ENCODE results near the gene MTA3.

MTA3 gene

DNA sequence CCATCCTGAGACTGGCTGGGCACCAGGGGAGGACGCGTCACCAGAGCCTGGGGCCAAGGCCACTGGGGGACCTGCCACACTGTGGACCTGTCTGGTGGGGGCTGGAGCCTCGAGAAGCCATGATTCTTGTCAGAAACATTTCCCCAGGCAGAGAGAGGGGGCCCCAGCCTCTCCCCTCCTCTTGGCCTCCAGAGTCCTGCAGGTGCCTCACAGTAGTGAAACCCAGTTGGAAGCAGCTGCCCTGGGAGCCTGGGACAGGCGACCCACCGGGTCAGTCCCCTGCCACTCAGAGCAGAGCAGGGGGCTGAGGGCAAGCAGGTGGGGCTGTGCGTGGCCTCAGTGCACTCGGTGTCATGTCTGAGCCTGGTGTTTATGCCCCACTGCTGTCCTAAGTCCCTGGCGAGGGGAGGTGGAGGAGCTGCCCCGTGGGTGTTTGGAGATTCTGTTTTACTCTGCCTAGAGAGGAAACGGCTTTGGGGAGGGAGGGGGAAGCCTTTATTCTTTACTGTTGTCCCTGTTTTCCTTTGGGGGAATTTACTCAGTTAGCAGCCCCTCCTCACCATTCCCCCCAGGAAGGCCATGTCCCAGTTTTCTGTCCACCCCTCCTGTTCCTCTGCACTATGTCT, 187.8 kb downstream of the MTA3 start:
- no peak overlapping the region for H3K4me3 ChIP-seq (ENCODE audit: insufficient read depth, low read depth, low read length)
- H3K27ac ChIP-seq (ENCODE audit: insufficient read depth, low read depth, low read length, poor library complexity, severe bottlenecking) = no peak overlapping the region
- 85% methylated on average over 10 of the region's 10 CpGs for WGBS, 2 experiments
- H3K36me3 ChIP-seq (ENCODE audit: control insufficient read depth, insufficient read depth, low read length) = no peaks in the 10 kb centered on the region
- H3K27me3 ChIP-seq (ENCODE audit: control insufficient read depth, insufficient read depth, low read length, poor library complexity, severe bottlenecking) = no peaks in the 10 kb centered on the region
- no peaks in the 10 kb centered on the region for H3K4me1 ChIP-seq (ENCODE audit: control insufficient read depth, insufficient read depth, low read length)
- no peaks in the 10 kb centered on the region for H3K9me3 ChIP-seq (ENCODE audit: control insufficient read depth, low read length)

DNA sequence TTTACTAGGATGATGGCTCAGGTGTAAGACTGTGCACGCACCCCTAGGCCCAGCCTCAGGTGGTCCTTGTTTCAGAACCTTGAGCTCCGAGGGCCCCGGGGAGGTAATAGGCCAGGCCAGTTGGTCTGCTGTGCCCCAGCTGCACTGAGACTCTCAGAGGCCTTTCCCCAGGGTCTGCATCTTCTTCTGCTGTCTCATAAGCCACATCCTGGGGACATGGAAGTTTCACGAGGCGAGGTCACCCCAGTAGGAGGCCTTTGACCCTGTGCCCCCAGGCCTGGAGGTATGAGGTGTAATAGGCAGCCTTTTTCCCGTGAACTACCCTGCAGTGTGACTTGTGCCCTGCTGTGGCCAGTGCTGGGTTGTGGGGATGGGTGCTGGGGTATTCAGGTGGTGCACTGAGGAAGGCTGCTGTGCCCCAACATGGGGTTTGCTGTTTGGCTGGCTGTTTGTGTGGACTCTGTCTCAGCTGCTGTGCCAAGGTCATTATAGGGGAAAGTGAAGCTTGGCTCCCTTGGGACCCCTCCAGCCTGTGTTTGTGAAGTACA, 188.6 kb downstream of the MTA3 start:
- 92 to 94% methylated on average over 6 of the region's 6 CpGs for WGBS, 2 experiments
- no peaks in the 10 kb centered on the region for H3K9me3 ChIP-seq (ENCODE audit: control insufficient read depth, low read length)
- H3K4me3 ChIP-seq (ENCODE audit: insufficient read depth, low read depth, low read length) = no peak overlapping the region
- no peak overlapping the region for H3K27ac ChIP-seq (ENCODE audit: insufficient read depth, low read depth, low read length, poor library complexity, severe bottlenecking)
- H3K36me3 ChIP-seq (ENCODE audit: control insufficient read depth, insufficient read depth, low read length) = no peaks in the 10 kb centered on the region
- no peaks in the 10 kb centered on the region for H3K27me3 ChIP-seq (ENCODE audit: control insufficient read depth, insufficient read depth, low read length, poor library complexity, severe bottlenecking)
- no peaks in the 10 kb centered on the region for H3K4me1 ChIP-seq (ENCODE audit: control insufficient read depth, insufficient read depth, low read length)

DNA sequence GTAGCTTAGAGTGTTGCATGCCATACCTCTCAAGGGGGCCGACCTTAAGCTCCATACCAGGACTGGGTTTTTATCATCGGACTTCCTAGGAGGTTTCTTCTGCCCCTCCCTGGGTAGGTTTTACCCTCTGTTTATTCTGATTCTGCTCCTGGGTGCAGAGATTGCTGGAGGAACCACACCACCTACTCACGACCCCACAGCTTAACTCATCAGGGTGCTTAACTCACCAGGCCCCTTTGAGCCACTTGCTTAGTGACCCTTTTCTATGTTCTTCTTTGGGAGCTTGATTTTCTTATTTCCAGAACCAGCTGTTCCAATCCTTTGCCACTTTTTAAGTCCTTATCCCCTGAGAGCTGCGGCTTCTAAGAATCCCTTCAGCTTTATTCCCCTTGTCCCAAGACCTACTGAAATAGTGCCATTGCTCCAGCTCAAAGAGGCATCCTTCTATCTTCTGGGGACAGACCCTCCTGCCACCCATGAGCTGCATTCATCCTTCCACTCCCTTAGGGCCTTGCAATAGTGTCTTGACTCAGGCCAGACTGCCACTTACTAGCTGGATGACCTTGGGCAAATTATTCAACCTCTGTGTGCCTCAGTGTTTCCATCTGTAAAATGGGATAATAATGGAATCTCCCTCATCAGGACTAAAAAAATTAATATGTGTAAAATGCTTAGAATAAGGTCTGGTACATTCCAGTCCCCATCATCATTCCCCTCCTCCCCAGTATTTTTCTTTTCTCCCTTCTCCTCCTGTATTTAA, 189.7 kb downstream of the MTA3 start:
- 84 to 85% methylated on average over 4 of the region's 4 CpGs for WGBS, 2 experiments
- no peaks in the 10 kb centered on the region for H3K9me3 ChIP-seq (ENCODE audit: control insufficient read depth, low read length)
- H3K4me3 ChIP-seq (ENCODE audit: insufficient read depth, low read depth, low read length) = no peak overlapping the region
- H3K36me3 ChIP-seq (ENCODE audit: control insufficient read depth, insufficient read depth, low read length) = no peaks in the 10 kb centered on the region
- no peak overlapping the region for H3K27ac ChIP-seq (ENCODE audit: insufficient read depth, low read depth, low read length, poor library complexity, severe bottlenecking)
- no peaks in the 10 kb centered on the region for H3K4me1 ChIP-seq (ENCODE audit: control insufficient read depth, insufficient read depth, low read length)
- H3K27me3 ChIP-seq (ENCODE audit: control insufficient read depth, insufficient read depth, low read length, poor library complexity, severe bottlenecking) = no peaks in the 10 kb centered on the region

DNA sequence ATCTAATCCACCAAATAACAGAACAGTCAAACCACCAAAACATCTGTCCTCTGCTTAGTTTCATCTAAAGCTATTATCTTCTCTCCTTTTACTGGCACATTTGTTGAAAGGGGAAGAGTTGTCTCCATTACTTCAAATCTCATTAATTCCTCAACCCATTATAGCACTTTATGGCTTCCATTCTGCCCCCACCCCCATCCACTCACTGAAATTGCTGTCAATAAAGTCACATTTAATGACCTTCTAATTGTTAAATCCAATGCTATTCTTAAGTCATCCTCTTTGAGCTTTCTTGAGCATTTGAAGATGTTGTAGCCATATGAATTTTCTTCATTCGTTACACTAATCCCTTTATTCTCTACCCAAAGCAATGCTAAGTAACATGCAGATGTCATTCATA, 190.3 kb downstream of the MTA3 start:
- Histone ChIP-seq H3K27ac (ENCODE audit: insufficient read depth, low read depth, low read length, poor library complexity, severe bottlenecking) (no peak overlapping the region), H3K27me3 (ENCODE audit: control insufficient read depth, insufficient read depth, low read length, poor library complexity, severe bottlenecking) (no peaks in the 10 kb centered on the region), H3K4me3 (ENCODE audit: insufficient read depth, low read depth, low read length) (no peak overlapping the region), H3K4me1 (ENCODE audit: control insufficient read depth, insufficient read depth, low read length) (no peaks in the 10 kb centered on the region), H3K36me3 (ENCODE audit: control insufficient read depth, insufficient read depth, low read length) (no peaks in the 10 kb centered on the region), H3K9me3 (ENCODE audit: control insufficient read depth, low read length) (no peaks in the 10 kb centered on the region)
- WGBS, 2 experiments = 86 to 100% methylated on average over 1 of the region's 1 CpG

DNA sequence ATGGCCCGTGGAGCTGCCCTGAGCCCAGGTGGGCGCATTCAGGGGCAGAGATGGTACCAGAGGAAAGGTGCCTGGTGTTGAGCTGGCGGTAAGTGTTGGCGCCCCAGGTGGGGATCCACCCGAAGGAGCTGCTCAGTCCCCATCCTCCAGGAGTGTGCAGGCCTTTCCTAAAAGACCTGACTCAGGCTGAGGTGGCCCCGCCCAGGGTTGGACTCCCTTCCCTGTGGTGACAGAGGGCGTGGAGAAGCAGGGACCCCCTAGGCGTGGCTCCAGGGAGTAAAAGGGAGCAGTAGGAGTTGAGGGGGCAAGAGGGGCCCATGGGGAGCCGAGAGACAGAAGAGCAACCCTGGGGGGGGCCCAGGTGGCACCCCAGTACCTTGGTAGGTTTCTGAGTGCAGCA, 193.1 kb downstream of the MTA3 start:
- Histone ChIP-seq H3K36me3 (ENCODE audit: control insufficient read depth, insufficient read depth, low read length) (no peaks in the 10 kb centered on the region), H3K9me3 (ENCODE audit: control insufficient read depth, low read length) (no peaks in the 10 kb centered on the region), H3K4me1 (ENCODE audit: control insufficient read depth, insufficient read depth, low read length) (peaks cover 7% of the 10 kb centered on the region), H3K27me3 (ENCODE audit: control insufficient read depth, insufficient read depth, low read length, poor library complexity, severe bottlenecking) (no peaks in the 10 kb centered on the region), H3K27ac (ENCODE audit: insufficient read depth, low read depth, low read length, poor library complexity, severe bottlenecking) (no peak overlapping the region), H3K4me3 (ENCODE audit: insufficient read depth, low read depth, low read length) (no peak overlapping the region)
- WGBS, 2 experiments = 91 to 95% methylated on average over 9 of the region's 9 CpGs

DNA sequence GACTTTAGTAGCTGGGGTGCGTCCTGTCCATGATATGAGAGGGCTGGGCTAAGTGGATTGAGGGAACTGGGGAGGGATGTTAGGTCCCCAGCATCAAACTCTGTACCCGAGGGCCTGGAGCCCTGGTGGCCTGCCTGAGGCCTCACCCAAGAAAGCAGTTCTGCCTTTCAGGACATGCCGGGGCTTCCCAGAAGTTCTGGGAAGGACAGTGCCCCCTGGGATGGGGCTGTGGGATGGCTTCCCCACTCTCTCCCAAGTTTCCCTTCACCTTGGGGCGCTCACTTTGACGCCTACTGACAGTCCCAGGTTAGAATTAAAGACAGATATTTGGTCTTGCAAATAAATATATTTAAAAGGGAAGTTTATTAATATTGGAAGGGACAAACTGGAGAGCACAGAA, 193.7 kb downstream of the MTA3 start:
- 92 to 94% methylated on average over 5 of the region's 5 CpGs for WGBS, 2 experiments
- Histone ChIP-seq H3K4me1 (ENCODE audit: control insufficient read depth, insufficient read depth, low read length) (peaks cover 7% of the 10 kb centered on the region), H3K4me3 (ENCODE audit: insufficient read depth, low read depth, low read length) (no peak overlapping the region)

DNA sequence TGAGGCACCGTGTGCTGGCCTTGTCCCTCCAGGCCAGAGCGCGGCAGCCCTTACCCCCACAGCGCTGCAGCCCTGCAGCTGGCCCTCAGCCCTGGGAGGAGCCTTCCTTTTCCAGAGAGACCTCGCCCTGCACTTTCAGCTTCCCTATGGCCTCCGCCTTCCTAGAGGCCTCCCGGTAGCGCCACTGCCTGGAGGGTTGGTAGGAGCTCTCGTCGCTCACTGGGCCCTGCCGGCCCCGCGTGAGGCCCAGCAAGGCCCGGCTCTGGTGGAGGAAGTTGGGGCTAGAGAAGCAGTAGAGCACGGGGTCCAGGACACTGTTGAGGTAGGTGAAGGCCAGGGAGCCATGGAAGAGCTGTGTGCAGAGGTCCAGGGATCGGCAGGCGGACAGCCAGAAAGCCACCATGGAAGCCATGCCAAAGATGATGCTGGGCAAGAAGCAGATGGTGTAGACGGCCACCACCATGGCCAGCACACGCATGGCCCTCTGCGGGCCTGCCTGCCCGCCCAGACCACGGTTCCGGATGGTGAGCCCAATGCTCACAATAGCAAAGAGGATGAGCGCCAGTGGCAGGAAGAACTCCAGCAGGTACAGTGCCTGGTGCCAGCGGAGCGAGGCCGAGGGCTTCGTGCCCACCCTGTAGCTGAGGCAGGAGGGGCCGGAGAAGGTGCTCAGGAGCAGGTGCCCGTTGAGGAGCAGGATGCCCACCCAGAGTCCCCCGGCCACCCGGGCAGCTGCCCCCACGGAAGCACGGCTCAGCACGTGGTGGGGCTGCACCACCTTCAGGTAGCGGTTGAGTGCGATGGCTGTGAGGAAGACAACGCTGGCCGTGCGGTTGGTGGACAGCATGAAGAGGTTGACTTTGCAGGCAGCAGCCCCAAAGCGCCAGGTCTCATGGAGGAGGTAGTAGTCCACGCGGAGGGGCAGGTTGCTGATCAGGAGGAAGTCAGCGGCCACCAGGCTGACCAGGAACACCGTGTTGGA, 194.7 kb downstream of the MTA3 start:
- 96 to 97% methylated on average over 45 of the region's 45 CpGs for WGBS, 2 experiments
- no peaks in the 10 kb centered on the region for H3K36me3 ChIP-seq (ENCODE audit: control insufficient read depth, insufficient read depth, low read length)
- no peaks in the 10 kb centered on the region for H3K27me3 ChIP-seq (ENCODE audit: control insufficient read depth, insufficient read depth, low read length, poor library complexity, severe bottlenecking)
- no peaks in the 10 kb centered on the region for H3K9me3 ChIP-seq (ENCODE audit: control insufficient read depth, low read length)
- H3K4me3 ChIP-seq (ENCODE audit: insufficient read depth, low read depth, low read length) = no peak overlapping the region
- no peak overlapping the region for H3K27ac ChIP-seq (ENCODE audit: insufficient read depth, low read depth, low read length, poor library complexity, severe bottlenecking)
- H3K4me1 ChIP-seq (ENCODE audit: control insufficient read depth, insufficient read depth, low read length) = peaks cover 7% of the 10 kb centered on the region

More for the DNA sequence above, 193.7 kb downstream of the MTA3 start:
- no peaks in the 10 kb centered on the region for H3K9me3 ChIP-seq (ENCODE audit: control insufficient read depth, low read length)
- no peaks in the 10 kb centered on the region for H3K27me3 ChIP-seq (ENCODE audit: control insufficient read depth, insufficient read depth, low read length, poor library complexity, severe bottlenecking)
- no peak overlapping the region for H3K27ac ChIP-seq (ENCODE audit: insufficient read depth, low read depth, low read length, poor library complexity, severe bottlenecking)
- no peaks in the 10 kb centered on the region for H3K36me3 ChIP-seq (ENCODE audit: control insufficient read depth, insufficient read depth, low read length)

DNA sequence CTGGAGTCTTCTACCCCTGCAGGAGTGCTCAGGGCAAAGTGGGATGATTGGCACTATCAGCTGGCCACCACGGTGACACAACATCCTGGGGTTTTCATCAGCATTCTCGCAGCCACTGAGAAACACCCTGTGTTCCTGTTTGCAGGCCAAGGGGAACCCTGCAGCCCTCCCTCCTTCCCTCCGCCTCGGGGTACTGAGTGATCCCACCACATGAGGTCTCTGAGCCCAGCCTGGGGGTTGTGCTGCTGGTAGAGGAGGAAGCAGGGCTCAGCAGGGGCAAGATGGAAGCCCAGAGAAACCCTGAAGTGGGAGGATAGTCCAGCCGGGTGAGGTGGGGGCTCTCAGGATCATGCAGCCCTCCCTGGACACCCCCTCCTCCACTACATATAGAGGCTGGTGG, 195.7 kb downstream of the MTA3 start, which contains the start of gene OXER1:
Gene OXER1 (minus strand): TSS at position 40 of the 400 bp plus-strand sequence. CDS start 73 bp downstream, outside the sequence.
- Histone ChIP-seq H3K9me3 (ENCODE audit: control insufficient read depth, low read length) (no peaks in the 10 kb centered on the region), H3K4me1 (ENCODE audit: control insufficient read depth, insufficient read depth, low read length) (peaks cover 7% of the 10 kb centered on the region), H3K4me3 (ENCODE audit: insufficient read depth, low read depth, low read length) (no peak within 1 kb of the TSS), H3K27me3 (ENCODE audit: control insufficient read depth, insufficient read depth, low read length, poor library complexity, severe bottlenecking) (no peaks in the 10 kb centered on the region), H3K36me3 (ENCODE audit: control insufficient read depth, insufficient read depth, low read length) (no peaks in the 10 kb centered on the region), H3K27ac (ENCODE audit: insufficient read depth, low read depth, low read length, poor library complexity, severe bottlenecking) (no peak within 1 kb of the TSS)
- WGBS, 2 experiments = 84 to 91% methylated on average over 5 of the region's 5 CpGs

DNA sequence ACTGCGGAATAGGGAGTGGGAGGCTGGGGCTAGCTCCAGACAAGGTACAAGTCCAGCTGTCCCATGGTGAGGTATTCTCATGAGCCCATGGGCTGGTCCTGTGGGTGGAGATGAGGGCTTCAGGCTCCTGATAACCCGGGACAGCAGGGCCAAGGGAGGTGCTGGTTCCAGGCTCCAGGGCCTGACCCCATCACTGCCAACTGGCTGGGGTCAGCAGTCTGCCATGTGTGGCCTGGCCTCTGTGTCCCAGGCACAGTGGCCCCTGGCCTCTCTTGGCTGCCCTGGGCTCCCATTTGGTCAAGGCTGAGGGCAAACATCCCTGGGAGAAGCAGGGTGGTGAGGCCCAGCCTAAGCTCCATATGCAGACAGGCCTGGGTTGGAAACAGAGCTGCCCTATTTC, 196.5 kb downstream of the MTA3 start:
- Histone ChIP-seq H3K27ac (ENCODE audit: insufficient read depth, low read depth, low read length, poor library complexity, severe bottlenecking) (no peak overlapping the region), H3K36me3 (ENCODE audit: control insufficient read depth, insufficient read depth, low read length) (no peaks in the 10 kb centered on the region), H3K27me3 (ENCODE audit: control insufficient read depth, insufficient read depth, low read length, poor library complexity, severe bottlenecking) (no peaks in the 10 kb centered on the region), H3K4me3 (ENCODE audit: insufficient read depth, low read depth, low read length) (no peak overlapping the region), H3K4me1 (ENCODE audit: control insufficient read depth, insufficient read depth, low read length) (peaks cover 7% of the 10 kb centered on the region), H3K9me3 (ENCODE audit: control insufficient read depth, low read length) (no peaks in the 10 kb centered on the region)
- 94 to 96% methylated on average over 2 of the region's 2 CpGs for WGBS, 2 experiments
